HEK293 (cell line): ENCODE results near the gene FSTL4.

Source experiments
- CTCF ChIP-seq: fragments of 450-650 bp; formaldehyde crosslinking; IDR thresholded peaks from 2 replicates; pipeline ENCODE4 v1.5.1; 2016; ENCODE audit warnings: missing biosample characterization, missing genetic modification characterization
- FEZF1 ChIP-seq: fragments of 450-650 bp; formaldehyde crosslinking; IDR thresholded peaks from 2 replicates; pipeline ENCODE4 v1.5.1; 2016; ENCODE audit warnings: missing biosample characterization, missing genetic modification characterization
- GLIS2 ChIP-seq: fragments of 450-650 bp; formaldehyde crosslinking; IDR thresholded peaks from 2 replicates; pipeline ENCODE4 v1.5.1; 2016; ENCODE audit warnings: missing biosample characterization, missing genetic modification characterization
- TCF7L2 ChIP-seq: IDR thresholded peaks from 2 replicates; pipeline ENCODE4 v1.6.1; 2011; ENCODE audit warnings: low read depth, mild to moderate bottlenecking, inconsistent platforms, low read length, moderate library complexity, borderline replicate concordance
- ZBTB7A ChIP-seq: fragments of 450-650 bp; formaldehyde crosslinking; IDR thresholded peaks from 2 replicates; pipeline ENCODE4 v1.5.1; 2016; ENCODE audit warnings: low read depth, missing biosample characterization, missing genetic modification characterization
- ZNF280D ChIP-seq: fragments of 450-650 bp; formaldehyde crosslinking; IDR thresholded peaks from 2 replicates; pipeline ENCODE4 v1.5.1; 2016; ENCODE audit warnings: missing biosample characterization, missing genetic modification characterization
- ZNF292 ChIP-seq: fragments of 450-650 bp; formaldehyde crosslinking; IDR thresholded peaks from 2 replicates; pipeline ENCODE4 v1.5.1; 2016; ENCODE audit warnings: low read depth, missing biosample characterization, missing genetic modification characterization, borderline replicate concordance
- ZNF423 ChIP-seq: fragments of 450-650 bp; formaldehyde crosslinking; IDR thresholded peaks from 2 replicates; pipeline ENCODE4 v1.5.1; 2016; ENCODE audit warnings: missing biosample characterization, missing genetic modification characterization
- ZNF510 ChIP-seq: fragments of 450-650 bp; formaldehyde crosslinking; IDR thresholded peaks from 2 replicates; pipeline ENCODE4 v1.5.1; 2018; ENCODE audit warnings: mild to moderate bottlenecking, missing genetic modification characterization, missing biosample characterization; ENCODE audit not compliant: insufficient replicate concordance
- TF ChIP-seq, protein P1 (sequence below): fragments of 450-650 bp; formaldehyde crosslinking; IDR thresholded peaks from 2 replicates; pipeline ENCODE4 v1.5.1; 2016; ENCODE audit warnings: missing biosample characterization, missing genetic modification characterization
- TF ChIP-seq, protein P2 (sequence below): fragments of 450-650 bp; formaldehyde crosslinking; IDR thresholded peaks from 2 replicates; pipeline ENCODE4 v1.5.1; 2016; ENCODE audit warnings: missing biosample characterization, missing genetic modification characterization

GRCh38 chr5:133228316-133228715 is 384.0 kb downstream of the FSTL4 start:
- no peak for TF ChIP-seq ZNF280D
- TF ChIP-seq CTCF (tag by site-specific recombination): no peak
- TF ChIP-seq, protein P1, sequence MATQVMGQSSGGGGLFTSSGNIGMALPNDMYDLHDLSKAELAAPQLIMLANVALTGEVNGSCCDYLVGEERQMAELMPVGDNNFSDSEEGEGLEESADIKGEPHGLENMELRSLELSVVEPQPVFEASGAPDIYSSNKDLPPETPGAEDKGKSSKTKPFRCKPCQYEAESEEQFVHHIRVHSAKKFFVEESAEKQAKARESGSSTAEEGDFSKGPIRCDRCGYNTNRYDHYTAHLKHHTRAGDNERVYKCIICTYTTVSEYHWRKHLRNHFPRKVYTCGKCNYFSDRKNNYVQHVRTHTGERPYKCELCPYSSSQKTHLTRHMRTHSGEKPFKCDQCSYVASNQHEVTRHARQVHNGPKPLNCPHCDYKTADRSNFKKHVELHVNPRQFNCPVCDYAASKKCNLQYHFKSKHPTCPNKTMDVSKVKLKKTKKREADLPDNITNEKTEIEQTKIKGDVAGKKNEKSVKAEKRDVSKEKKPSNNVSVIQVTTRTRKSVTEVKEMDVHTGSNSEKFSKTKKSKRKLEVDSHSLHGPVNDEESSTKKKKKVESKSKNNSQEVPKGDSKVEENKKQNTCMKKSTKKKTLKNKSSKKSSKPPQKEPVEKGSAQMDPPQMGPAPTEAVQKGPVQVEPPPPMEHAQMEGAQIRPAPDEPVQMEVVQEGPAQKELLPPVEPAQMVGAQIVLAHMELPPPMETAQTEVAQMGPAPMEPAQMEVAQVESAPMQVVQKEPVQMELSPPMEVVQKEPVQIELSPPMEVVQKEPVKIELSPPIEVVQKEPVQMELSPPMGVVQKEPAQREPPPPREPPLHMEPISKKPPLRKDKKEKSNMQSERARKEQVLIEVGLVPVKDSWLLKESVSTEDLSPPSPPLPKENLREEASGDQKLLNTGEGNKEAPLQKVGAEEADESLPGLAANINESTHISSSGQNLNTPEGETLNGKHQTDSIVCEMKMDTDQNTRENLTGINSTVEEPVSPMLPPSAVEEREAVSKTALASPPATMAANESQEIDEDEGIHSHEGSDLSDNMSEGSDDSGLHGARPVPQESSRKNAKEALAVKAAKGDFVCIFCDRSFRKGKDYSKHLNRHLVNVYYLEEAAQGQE (tag by site-specific recombination): no peak
- no peak for TF ChIP-seq ZNF423
- no peak for TF ChIP-seq ZNF510 (tag by site-specific recombination)
- no peak for TF ChIP-seq ZNF292 (tag by site-specific recombination)
- TF ChIP-seq ZBTB7A: no peak
- no peak for TF ChIP-seq FEZF1
- TF ChIP-seq, protein P2, sequence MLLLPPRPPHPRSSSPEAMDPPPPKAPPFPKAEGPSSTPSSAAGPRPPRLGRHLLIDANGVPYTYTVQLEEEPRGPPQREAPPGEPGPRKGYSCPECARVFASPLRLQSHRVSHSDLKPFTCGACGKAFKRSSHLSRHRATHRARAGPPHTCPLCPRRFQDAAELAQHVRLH (tag by site-specific recombination): no peak
- TF ChIP-seq TCF7L2: no peak
- no peak for TF ChIP-seq GLIS2 (tag by site-specific recombination)
